Glutamatergic neuron (in vitro differentiated cells): ENCODE results near the gene PIK3R1. TPM values are rescaled to one million over a fixed set of nuclear protein-coding genes. Genes with fewer than 3 reads are reported as not detected.
A peak's percentile ranks its signal among the peaks of the same experiment; 100 is the strongest.

Experiments
- DNase-seq: peaks from one replicate; pipeline ENCODE4 v3.0.0; 2022
- H3K27ac Mint-ChIP-seq: one replicate; pipeline ENCODE4 v1.8.0; 2020; ENCODE audit warnings: mild to moderate bottlenecking, mixed read lengths, inconsistent platforms; ENCODE audit not compliant: unreplicated experiment
- H3K27me3 Mint-ChIP-seq: one replicate; pipeline ENCODE4 v1.8.0; 2020; ENCODE audit warnings: mild to moderate bottlenecking, moderate library complexity, mixed read lengths, inconsistent platforms; ENCODE audit not compliant: unreplicated experiment
- H3K36me3 Mint-ChIP-seq: one replicate; pipeline ENCODE4 v1.8.0; 2020; ENCODE audit warnings: mild to moderate bottlenecking, mixed read lengths, inconsistent platforms; ENCODE audit not compliant: unreplicated experiment
- H3K4me1 Mint-ChIP-seq: one replicate; pipeline ENCODE4 v1.8.0; 2020; ENCODE audit warnings: mild to moderate bottlenecking, low read depth, mixed read lengths, inconsistent platforms; ENCODE audit not compliant: unreplicated experiment
- H3K4me3 Mint-ChIP-seq: one replicate; pipeline ENCODE4 v1.8.0; 2020; ENCODE audit warnings: mild to moderate bottlenecking, mixed read lengths, inconsistent platforms; ENCODE audit not compliant: unreplicated experiment
- H3K9me3 Mint-ChIP-seq: one replicate; pipeline ENCODE4 v1.8.0; 2020; ENCODE audit warnings: mild to moderate bottlenecking, moderate library complexity, mixed read lengths, inconsistent platforms; ENCODE audit not compliant: unreplicated experiment
- total RNA-seq: library from RNA; stranded (reverse); fragmentation: NEBNext Ultra II Directional; extraction: Animal tissue kit (Norgen Biotek cat#: 25700); gene quantifications from one replicate; pipeline ENCODE4 v1.2.1, GENCODE V29; 2021; ENCODE audit not compliant: unreplicated experiment
- TF ChIP-seq, protein P1 (sequence below): fragments of 200-600 bp; sonication (generic); IDR thresholded peaks from one replicate; pipeline ENCODE4 v1.5.0; 2021; ENCODE audit not compliant: partially characterized antibody, unreplicated experiment

Gene PIK3R1
- total RNA-seq, 1 donor from 2014 or later, result 49.4 TPM

DNA sequence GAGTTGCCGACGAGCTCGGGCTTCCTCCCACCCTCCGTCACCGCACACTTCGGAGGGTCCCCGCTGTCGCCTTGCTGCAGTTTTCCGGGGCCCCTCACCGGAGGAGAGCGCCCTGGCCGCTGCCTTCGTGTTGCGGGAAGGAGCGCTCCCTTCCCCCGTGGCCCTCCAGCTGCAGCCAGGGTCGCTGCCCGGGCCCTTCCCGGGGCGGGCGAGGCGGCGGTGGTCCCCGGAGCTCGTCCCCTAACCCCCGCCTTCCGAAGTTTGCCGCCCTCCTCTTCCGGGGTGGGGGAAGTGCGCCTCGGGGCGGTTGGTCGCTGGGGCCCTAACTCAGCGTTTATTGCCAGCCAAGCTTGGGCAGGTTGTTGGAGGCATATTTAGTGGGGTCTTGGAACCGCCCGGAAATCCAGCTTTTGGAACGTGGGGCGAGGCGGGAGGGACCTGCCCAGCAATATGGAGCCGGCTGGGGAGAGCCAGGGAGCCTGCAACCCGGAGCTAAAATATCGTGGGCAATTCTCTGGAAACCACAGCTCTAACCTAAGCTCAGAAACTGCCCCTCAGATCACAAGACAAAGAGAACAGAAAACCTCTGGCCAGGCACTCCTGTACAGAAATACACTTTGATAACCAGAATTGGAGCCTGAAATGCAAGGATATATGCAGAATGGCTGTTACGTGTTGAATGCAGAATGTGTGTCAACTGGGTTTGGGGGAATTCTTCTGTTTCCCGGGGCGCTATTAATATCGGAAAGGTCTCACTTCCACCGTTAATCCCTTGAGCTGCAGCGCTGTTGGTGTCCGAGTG lies 890 bp downstream of the PIK3R1 start:
- Mint-ChIP-seq H3K27ac (peak overlapping the region; percentile 65), H3K36me3 (peaks cover 3% of the 10 kb centered on the region), H3K4me1 (peaks cover 8% of the 10 kb centered on the region), H3K27me3 (peaks cover 6% of the 10 kb centered on the region), H3K9me3 (peaks cover 11% of the 10 kb centered on the region), H3K4me3 (peak overlapping the region; percentile 93)
- DNase-seq, result peak; percentile 63
- TF ChIP-seq, protein P1, sequence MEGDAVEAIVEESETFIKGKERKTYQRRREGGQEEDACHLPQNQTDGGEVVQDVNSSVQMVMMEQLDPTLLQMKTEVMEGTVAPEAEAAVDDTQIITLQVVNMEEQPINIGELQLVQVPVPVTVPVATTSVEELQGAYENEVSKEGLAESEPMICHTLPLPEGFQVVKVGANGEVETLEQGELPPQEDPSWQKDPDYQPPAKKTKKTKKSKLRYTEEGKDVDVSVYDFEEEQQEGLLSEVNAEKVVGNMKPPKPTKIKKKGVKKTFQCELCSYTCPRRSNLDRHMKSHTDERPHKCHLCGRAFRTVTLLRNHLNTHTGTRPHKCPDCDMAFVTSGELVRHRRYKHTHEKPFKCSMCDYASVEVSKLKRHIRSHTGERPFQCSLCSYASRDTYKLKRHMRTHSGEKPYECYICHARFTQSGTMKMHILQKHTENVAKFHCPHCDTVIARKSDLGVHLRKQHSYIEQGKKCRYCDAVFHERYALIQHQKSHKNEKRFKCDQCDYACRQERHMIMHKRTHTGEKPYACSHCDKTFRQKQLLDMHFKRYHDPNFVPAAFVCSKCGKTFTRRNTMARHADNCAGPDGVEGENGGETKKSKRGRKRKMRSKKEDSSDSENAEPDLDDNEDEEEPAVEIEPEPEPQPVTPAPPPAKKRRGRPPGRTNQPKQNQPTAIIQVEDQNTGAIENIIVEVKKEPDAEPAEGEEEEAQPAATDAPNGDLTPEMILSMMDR, result no peak

DNA sequence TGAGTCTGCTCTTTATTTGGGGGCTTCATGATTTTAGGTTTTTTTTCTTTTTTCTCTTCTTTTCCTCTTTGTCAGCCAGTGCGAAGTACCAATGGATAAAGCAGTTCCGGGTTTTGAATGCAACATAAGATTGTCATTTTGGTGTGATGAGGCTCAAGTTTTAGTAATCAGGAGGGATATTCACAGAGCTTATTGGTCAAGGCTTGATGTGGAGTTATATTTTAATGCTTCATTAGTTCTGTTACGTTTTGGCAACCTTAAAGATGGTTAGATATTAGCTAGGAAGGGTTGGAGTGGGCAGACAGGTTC lies 1.4 kb downstream of the PIK3R1 start:
- peaks cover 9% of the 10 kb centered on the region for H3K4me1 Mint-ChIP-seq
- H3K9me3 Mint-ChIP-seq, result peaks cover 11% of the 10 kb centered on the region
- no peaks in the 10 kb centered on the region for H3K36me3 Mint-ChIP-seq
- TF ChIP-seq, protein P1, result no peak
- peak overlapping the region; percentile 93 for H3K4me3 Mint-ChIP-seq
- peak overlapping the region; percentile 65 for H3K27ac Mint-ChIP-seq
- DNase-seq, result no peak
- H3K27me3 Mint-ChIP-seq, result peaks cover 4% of the 10 kb centered on the region

DNA sequence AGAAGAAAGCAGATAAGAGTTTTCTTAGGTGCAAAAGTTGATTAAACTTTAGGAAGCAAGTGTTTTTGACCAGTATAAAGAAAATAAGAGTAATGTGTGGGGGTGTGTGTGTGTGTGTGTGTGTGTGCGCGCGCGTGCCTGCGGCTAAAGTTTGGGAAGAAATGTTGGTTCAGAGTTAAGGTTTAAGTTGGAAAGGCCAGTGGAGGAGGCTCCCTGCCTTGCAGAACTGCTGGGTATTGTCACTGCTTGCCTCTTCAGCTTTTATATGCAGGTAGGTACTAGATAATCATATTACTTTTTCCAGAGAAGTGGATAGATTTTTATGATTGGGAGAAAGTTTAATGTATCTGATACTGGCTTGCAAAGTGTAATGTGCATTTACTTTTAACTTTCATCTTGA lies 2.0 kb downstream of the PIK3R1 start:
- Mint-ChIP-seq H3K27ac (no peak overlapping the region), H3K9me3 (peaks cover 11% of the 10 kb centered on the region)
- DNase-seq, result no peak

DNA sequence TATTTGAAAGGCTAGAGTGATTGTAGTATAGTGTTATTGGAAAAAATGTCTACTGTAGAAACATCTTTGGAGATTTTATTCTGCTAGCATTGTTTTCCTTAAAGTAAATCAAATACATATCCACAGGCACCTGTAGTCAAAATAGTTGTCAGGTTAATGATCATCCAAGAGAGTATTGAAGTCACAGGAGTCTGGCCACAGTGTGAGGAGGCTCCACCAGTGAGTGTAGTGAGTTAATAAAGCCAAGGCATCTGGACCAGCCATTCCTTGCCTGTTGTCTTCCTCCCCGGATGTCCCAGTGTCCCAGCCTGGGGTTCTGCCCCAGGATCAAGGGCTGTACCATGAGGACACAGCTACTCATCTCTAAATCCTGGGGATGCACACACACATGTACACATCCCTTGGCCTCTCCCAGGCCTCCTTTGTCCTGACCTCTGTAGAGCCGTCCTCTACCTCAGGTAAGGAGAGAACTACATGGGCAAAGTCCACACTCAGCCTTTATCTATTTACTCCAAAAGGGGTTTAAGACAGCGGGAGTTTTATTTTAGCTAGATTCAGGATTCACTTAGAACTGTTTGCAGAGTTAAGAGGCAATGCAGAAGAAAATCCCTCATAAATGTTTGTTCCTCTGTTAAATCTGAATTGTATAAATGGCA lies 3.7 kb downstream of the PIK3R1 start:
- TF ChIP-seq, protein P1, result no peak
- Mint-ChIP-seq H3K36me3 (no peaks in the 10 kb centered on the region), H3K4me3 (no peak overlapping the region), H3K27me3 (peaks cover 4% of the 10 kb centered on the region), H3K27ac (no peak overlapping the region), H3K9me3 (peaks cover 8% of the 10 kb centered on the region), H3K4me1 (peaks cover 12% of the 10 kb centered on the region)
- no peak for DNase-seq

More for the DNA sequence above, 2.0 kb downstream of the PIK3R1 start:
- Mint-ChIP-seq H3K36me3 (no peaks in the 10 kb centered on the region), H3K4me3 (peak overlapping the region; percentile 93), H3K27me3 (peaks cover 4% of the 10 kb centered on the region), H3K4me1 (peaks cover 12% of the 10 kb centered on the region)
- TF ChIP-seq, protein P1, result no peak

DNA sequence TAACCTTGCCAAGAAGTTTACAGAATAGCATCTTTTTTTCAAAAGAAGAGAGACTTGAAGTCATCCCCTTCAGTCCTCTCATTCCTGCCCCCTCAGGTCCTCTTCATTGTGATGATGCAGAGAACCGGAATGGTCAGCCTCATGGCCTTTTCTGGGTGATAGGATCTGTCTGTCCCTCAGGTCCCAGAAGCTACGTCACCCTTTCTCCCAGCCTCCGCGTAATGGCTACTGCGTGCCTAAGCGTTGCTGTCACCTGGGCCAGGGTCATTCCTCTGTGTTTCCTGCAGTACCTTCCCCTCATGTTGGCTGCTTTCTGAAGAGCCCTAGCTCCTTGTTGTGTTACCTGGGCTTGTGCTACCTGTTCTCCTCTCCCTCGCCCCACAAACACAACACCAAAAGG lies 4.7 kb downstream of the PIK3R1 start:
- H3K27ac Mint-ChIP-seq, result no peak overlapping the region
- peaks cover 19% of the 10 kb centered on the region for H3K4me1 Mint-ChIP-seq
- H3K36me3 Mint-ChIP-seq, result no peaks in the 10 kb centered on the region
- H3K9me3 Mint-ChIP-seq, result peaks cover 7% of the 10 kb centered on the region
- no peak for DNase-seq
- TF ChIP-seq, protein P1, result no peak
- no peak overlapping the region for H3K4me3 Mint-ChIP-seq
- H3K27me3 Mint-ChIP-seq, result peaks cover 2% of the 10 kb centered on the region
